ENCODE data around the gene CROCC2. TPM values are rescaled to one million over a fixed set of nuclear protein-coding genes. Genes with fewer than 3 reads are reported as not detected.

Gene CROCC2
- total RNA-seq, 4 donors from 2014 or later: 0.07 TPM; not detected in 3

DNA sequence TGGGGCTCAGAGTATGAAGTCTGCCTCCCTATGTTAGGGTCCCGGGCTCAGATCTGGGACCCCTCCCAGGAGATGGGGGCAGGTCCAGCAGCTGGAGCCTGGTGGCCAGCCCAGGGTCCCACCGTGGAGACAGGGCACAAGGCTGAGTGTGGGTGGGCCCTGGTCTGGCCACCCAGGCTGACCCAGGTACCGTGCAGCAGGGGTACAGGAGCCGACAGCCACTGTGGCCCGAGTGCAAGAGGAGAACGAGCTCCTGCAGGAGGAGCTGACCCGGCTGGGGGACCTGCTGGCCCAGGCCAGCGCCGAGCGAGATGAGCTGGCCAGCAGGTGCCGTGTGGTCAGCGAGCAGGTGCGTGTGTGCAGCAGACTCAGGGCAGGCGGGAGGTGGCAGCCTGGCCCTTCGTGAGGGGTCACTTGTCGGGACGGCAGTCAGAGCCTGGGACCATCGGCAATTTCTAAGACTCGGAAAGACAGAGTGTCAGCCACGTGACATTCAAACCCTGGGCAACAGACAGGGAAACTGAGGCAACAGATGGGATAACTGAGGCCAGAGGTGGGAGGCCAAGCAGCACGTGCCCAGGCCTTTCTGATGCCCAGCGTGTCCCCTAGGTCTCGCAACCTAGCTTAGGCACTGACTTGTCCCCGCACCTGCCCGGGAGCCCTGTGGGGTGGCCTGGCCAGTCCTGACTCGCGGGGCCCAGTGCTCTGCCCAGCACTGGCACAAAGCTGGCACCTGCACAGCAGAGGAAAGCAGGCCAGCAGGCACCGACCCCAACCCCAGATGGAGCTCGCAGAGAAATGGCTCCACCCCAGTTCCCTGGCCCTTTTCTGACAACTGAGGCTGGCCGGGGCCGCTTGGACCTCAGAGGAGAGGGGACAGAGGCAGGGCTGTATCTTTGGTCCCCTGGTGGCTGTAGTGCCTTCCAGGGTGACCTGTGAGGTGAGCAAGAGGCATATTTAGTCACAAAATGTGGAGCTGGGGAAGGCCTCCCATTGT, 13.9 kb downstream of the CROCC2 start:
- intact Hi-C loops (cut with DNase I; ENCODE audit: low total_unique reads) (loop anchor here (10.0 kb wide), 1 partner anchor 185 kb away; the partner anchor contains the start of gene MTERF4), in situ Hi-C loops (cut with MboI; ENCODE audit: low sequenced_read_pairs in 4 of 4) (no loop called here)
- Histone ChIP-seq H3K36me3 (no peaks in the 10 kb centered on the region), H3K4me1 (no peaks in the 10 kb centered on the region), H3K9me3 (no peaks in the 10 kb centered on the region), H3K27me3 (peaks cover 3 to 9% (median 8%) of the 10 kb centered on the region in 3 donors), H3K27ac (no peak overlapping the region), H3K4me3 (no peak overlapping the region)
- ATAC-seq: no peak
- TF ChIP-seq POLR2A (IDR thresholded peaks at IDR 0.05) (no peak), CTCF (IDR thresholded peaks at IDR 0.05 in 4 of 5, conservative IDR thresholded peaks at IDR 0.05 in 1 of 5) (no peak)
- DNase-seq: peak; percentile 1 to 11

DNA sequence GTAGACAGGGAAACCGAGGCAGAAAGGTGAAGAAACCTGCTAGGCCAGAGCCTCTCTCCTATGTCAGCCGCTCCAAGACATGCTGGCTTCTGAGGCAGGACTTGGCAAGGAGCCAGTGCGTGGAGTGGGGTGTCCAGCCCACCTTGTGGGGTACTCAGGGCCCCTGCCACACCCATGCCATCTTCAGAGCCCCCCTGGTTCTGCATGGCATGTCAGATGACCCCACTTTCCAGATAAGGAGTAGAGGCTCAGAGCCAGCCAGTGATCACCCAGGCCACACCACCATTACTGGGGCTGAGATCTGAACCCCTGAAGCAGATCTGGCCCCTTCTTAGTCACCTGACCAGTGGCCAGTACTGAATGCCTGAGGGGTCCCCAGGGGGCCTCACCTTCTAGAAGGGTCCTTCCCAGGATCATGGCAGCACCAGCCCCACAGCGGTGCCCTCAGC, 14.7 kb downstream of the CROCC2 start:
- Histone ChIP-seq H3K27me3 (peaks cover 1 to 2% (median 2%) of the 10 kb centered on the region in 3 donors), H3K27ac (no peak overlapping the region), H3K36me3 (no peaks in the 10 kb centered on the region), H3K9me3 (no peaks in the 10 kb centered on the region), H3K4me1 (no peaks in the 10 kb centered on the region), H3K4me3 (no peak overlapping the region)
- ATAC-seq: no peak
- intact Hi-C loops (cut with DNase I; ENCODE audit: low total_unique reads): no loop called here
- TF ChIP-seq POLR2A (IDR thresholded peaks at IDR 0.05): no peak
- TF ChIP-seq CTCF (IDR thresholded peaks at IDR 0.05 in 4 of 5, conservative IDR thresholded peaks at IDR 0.05 in 1 of 5): no peak
- in situ Hi-C loops (cut with MboI; ENCODE audit: low sequenced_read_pairs in 4 of 4): no loop called here
- peak; percentile 1 to 5 for DNase-seq

- Histone ChIP-seq H3K4me1 (no peaks in the 10 kb centered on the region), H3K27me3 (no peaks in the 10 kb centered on the region), H3K36me3 (no peaks in the 10 kb centered on the region), H3K27ac (no peak overlapping the region), H3K4me3 (no peak overlapping the region), H3K9me3 (no peaks in the 10 kb centered on the region)
- TF ChIP-seq POLR2A (IDR thresholded peaks at IDR 0.05) (no peak), CTCF (IDR thresholded peaks at IDR 0.05 in 4 of 5, conservative IDR thresholded peaks at IDR 0.05 in 1 of 5) (no peak)
- intact Hi-C loops (cut with DNase I; ENCODE audit: low total_unique reads) (no loop called here), in situ Hi-C loops (cut with MboI; ENCODE audit: low sequenced_read_pairs in 4 of 4) (no loop called here)
- peak; percentile 66 to 72 for ATAC-seq
- DNase-seq: peak; percentile 5 to 57
Measured at GRCh38 chr2:240921311-240921994, 15.3 kb downstream of the CROCC2 start.

DNA sequence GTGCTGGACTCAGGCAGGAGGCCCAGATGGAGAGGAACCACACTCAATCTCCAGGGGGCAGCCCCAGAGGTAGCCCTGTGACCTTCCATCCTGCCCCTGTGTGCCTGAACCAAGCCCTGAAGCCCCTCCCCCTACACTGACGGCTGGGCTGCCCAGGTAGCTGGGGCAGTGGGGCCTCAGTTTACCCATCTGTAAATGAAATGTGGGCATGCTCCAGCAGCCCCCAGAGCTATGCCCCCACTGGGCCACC, 15.8 kb downstream of the CROCC2 start:
- no peak for DNase-seq
- Histone ChIP-seq H3K27me3 (no peaks in the 10 kb centered on the region), H3K36me3 (no peaks in the 10 kb centered on the region), H3K9me3 (no peaks in the 10 kb centered on the region), H3K27ac (no peak overlapping the region), H3K4me1 (no peaks in the 10 kb centered on the region), H3K4me3 (no peak overlapping the region)
- intact Hi-C loops (cut with DNase I; ENCODE audit: low total_unique reads): no loop called here
- no peak for ATAC-seq
- TF ChIP-seq POLR2A (IDR thresholded peaks at IDR 0.05) (no peak), CTCF (IDR thresholded peaks at IDR 0.05 in 4 of 5, conservative IDR thresholded peaks at IDR 0.05 in 1 of 5) (no peak)
- in situ Hi-C loops (cut with MboI; ENCODE audit: low sequenced_read_pairs in 4 of 4): no loop called here
